GM19328 (cell line): ENCODE data around the gene GLDC.

ENCODE experiments used
- ATAC-seq: cut with Tn5 transposase; IDR thresholded peaks from one replicate; pipeline ENCODE4 v1.9.1; 2021; ENCODE audit warnings: mild to moderate bottlenecking, moderate library complexity; ENCODE audit not compliant: unreplicated experiment

The GLDC gene

GRCh38 chr9:6525326-6526045, 120.0 kb downstream of the GLDC start:
- no peak for ATAC-seq

DNA sequence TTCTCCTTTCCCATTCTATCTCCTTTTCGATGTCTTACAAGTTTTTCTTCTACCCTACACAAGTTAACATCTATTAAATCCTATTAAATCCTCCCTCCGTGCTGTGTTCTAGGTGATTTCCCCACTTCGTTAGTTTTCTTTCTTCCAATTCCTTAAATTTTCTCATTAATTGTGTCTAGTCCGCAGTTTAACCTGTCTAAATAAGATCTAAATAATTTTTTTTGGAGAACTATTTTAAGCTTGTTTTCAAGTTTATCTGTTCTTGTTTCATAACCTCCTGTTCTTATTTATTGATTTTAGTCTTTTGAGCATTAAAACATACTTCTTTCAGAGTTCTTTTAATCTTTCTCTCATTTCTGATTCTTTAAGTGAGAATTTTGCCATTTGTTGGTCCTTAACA, 123.3 kb downstream of the GLDC start:
- no peak for ATAC-seq

DNA sequence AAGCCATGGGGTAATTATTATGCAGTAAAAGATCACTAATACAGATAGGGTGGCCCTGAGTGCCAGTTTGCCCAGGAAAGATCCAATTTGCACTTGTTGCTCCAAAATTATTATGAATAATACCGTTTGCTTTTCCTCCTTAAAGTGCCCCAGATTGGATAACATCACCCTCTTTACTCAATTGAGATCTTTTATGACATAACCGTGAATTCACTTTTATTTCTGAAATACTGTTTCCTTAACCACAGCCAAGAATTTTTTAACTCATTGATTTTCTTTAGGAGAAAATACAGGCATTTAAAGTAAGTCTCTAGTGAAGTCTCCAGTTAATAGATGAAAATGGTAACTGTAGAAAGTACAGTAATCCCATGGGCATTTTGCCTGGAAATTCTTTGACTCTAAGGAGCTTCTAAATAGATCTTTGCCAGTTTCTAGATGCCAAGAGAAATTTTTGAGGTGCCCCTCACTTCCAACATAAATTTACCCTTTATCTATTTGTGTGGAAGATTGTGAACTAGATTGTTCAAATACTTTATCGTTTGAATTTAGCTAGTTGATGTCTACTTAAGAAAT, 133.4 kb downstream of the GLDC start:
- no peak for ATAC-seq

DNA sequence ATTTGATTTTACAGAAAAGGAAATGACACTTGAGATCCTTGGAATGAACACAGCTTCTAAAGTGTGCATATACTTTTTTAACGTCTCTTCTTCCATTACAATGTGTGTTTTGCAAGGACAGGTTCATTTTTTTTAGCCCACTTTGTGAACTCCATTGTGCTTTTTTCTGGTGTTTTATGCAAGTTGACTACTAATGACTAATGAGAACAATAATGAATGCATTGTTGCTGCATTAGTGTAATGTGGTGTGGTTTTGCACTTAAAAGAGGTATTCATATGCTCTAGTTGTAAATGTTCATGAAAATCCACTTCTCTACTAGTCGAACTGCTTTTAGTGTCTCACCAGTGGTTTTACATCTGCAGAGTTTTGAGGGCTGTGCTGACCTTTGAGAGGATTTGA, 139.0 kb downstream of the GLDC start:
- ATAC-seq = no peak

GRCh38 chr9:6502399-6502798, 143.1 kb downstream of the GLDC start:
- no peak for ATAC-seq

DNA sequence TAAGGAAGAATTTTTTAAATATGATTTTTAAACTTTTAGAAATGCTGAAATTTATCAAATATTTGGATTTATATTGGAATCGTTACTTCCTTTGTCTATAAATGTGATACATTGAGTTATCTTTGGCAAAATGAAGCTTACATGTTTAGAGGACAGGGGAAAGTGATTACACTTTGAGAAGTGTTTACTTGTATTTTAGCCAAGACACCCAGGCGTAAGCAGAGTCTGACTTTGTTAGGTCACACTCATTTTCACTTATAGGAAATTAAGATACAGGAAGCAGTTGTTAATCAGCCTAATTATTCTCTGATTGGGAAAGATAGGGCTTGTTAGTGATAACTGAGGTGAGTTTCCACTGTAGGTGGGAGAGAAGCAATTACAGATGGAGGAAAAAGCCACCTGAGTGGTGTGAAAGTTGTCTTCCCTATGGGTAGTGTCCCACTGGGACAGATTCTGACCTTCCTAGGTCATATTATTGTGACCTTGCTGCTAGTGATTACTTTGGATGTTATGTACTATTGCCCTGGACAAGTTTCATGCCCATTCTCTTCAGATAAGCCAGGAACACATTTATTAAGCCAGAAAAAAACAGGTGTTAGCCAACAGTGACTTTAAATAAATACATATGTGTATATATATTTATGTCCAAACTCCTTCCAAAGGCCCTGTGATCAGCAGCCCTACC, 143.9 kb downstream of the GLDC start:
- no peak for ATAC-seq

DNA sequence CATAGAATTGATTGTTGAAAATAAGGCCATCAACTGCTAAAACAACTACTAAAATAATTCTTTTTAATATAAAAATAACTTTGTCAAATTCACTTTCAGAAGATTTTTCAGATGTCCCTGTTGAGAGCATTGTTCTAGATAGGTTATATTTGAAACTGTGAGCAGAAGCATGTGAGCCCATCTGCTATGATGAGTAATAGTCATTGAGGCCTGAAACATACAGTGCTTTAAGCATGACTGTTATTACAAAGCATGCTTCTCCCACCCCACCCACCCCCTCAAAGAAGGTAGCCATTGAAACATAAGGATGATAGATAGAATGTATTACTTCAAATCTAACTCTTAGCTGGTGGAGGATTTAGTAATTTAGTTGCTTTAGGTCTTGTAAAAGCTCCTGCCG, 146.5 kb downstream of the GLDC start:
- no peak for ATAC-seq

- ATAC-seq = no peak
Observed at GRCh38 chr9:6495466-6495865, 150.1 kb downstream of the GLDC start.

DNA sequence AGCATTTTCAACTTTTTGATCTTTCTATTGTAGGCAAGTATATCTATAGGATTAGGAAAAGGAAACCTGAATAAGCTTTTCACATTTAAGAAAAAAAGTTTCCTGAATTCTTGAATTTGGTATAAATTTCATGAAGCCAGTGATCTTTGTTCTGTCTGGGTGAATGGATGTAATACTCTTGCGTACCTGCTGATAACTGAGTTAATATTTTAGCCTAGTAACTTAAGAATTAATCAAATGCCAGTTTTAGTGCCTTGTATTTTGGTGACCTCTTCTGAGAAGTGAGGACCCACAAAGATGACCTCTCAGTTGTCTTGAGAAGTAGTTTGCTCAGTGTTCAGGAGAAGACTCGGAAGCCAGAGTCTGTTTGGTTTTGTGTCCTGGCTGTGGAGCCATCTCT, 154.7 kb downstream of the GLDC start:
- ATAC-seq = no peak

DNA sequence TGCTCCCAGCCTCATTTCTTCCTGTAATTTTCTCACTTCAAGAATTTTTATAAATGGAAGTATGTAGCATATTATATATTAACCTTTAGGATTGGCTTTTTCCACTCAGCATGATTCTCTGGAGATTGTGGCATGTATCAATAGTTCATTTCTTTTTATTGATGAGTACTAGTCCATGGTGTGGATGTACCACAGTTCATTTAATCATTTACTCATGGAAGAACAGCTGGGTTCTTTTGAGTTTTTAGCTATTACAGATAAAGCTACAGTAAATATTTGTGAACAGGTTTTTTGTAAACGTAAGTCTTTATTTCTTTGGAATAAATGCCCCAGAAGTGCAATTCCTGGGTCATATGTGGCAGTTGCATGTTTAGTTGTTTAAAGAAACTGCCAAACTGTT, 156.4 kb downstream of the GLDC start:
- no peak for ATAC-seq

DNA sequence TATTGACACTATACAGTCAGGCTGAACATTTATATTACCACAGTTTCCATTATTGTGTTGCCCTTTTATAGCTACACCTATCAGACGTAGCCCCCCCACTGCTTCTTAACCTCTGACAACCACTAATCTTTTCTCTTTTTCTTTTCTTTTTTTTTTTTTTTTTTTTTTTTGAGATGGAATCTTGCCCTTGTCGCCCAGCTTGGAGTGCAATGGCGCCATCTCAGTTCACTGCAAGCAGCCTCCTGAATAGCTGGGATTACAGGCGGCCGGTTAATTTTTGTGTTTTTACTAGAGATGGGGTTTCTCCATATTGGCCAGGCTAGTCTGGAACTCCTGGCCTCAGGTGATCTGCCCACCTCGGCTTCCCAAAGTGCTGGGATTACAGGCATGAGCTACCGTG, 157.1 kb downstream of the GLDC start:
- ATAC-seq = no peak

DNA sequence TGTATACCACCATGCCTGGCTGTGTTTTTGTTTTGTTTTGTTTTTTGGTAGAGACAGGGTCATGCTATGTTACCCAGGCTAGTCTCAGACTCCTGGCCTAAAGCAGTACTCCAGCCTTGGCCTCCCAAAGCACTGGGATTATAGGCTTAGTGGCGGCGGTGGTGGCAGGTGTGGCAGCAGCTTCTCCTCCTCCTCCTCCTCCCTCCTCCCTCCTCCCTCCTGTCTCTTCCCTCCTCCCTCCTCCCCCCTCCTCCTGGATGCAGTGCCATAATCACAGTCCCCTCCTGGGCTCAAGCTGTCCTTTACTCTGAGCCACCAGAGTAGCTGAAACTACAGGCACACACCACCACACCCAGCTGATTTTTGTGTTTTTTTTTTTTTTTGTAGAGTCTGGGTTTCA, 161.3 kb downstream of the GLDC start:
- no peak for ATAC-seq
